Measurements from ENCODE around the gene PEX11A. TPM values are rescaled to one million over a fixed set of nuclear protein-coding genes. Genes with fewer than 3 reads are reported as not detected.

Gene PEX11A
- total and polyA plus RNA-seq, 2 of the 8 experiments (the other 6 are each of a cell fraction or from before 2014, with no cell fraction given), result 2.9 to 3.0 TPM

- H3K27ac ChIP-seq (ENCODE audit: low read depth, low read length), result no peak overlapping the region
- WGBS, 2 experiments (ENCODE audit: extremely low coverage in 1 of 2, insufficient coverage in 1 of 2, insufficient read length in 1 of 2, insufficient replicate concordance in 2 of 2, low coverage in 1 of 2, low lambda C conversion rate in 2 of 2, missing lambda C conversion rate in 1 of 2), result 85% methylated on average over 5 of the region's 5 CpGs; no CpG with 5 or more reads in 1 of the 2 experiments
- CTCF ChIA-PET (ENCODE audit: partially characterized antibody), result interaction anchor here (1.1 to 4.4 kb wide), 5 partner anchors 10 to 103 kb away, joined by 3 to 34 read pairs (median 4); no protein-coding TSS in a partner anchor
- TF ChIP-seq CEBPB (IDR thresholded peaks at IDR 0.05; ENCODE audit: low read depth, low read length) (no peak), SP1 (IDR thresholded peaks at IDR 0.05; ENCODE audit: low read depth, low read length) (no peak), NANOG (IDR thresholded peaks at IDR 0.05; ENCODE audit: insufficient read depth, low read depth, low read length, poor library complexity, severe bottlenecking) (no peak), POLR2AphosphoS5 (IDR thresholded peaks at IDR 0.05; ENCODE audit: low read depth, low read length) (no peak), POU5F1 (IDR thresholded peaks at IDR 0.05; ENCODE audit: low read depth, low read length) (no peak), ASH2L (IDR thresholded peaks at IDR 0.05; ENCODE audit: low read length) (no peak), KDM1A (IDR thresholded peaks at IDR 0.05; ENCODE audit: borderline replicate concordance, low read length) (no peak), ZNF274 (IDR thresholded peaks at IDR 0.05; ENCODE audit: borderline replicate concordance, extremely low read depth, low read length) (no peak), CBX8 (IDR thresholded peaks at IDR 0.05; ENCODE audit: borderline replicate concordance, low read depth, low read length) (no peak), TBP (IDR thresholded peaks at IDR 0.05; ENCODE audit: low read depth, low read length) (no peak), SAP30 (IDR thresholded peaks at IDR 0.05; ENCODE audit: insufficient read depth, insufficient replicate concordance, low read length) (no peak), FOSL1 (IDR thresholded peaks at IDR 0.05; ENCODE audit: insufficient read depth, low read depth, low read length) (no peak), HDAC6 (IDR thresholded peaks at IDR 0.05; ENCODE audit: low read depth, low read length) (no peak)
- TF ChIP-seq, protein P1, sequence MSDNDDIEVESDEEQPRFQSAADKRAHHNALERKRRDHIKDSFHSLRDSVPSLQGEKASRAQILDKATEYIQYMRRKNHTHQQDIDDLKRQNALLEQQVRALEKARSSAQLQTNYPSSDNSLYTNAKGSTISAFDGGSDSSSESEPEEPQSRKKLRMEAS (IDR thresholded peaks at IDR 0.05), result no peak
These were observed 32.8 kb downstream of the PEX11A start for GRCh38 chr15:89657686-89658200.

More at GRCh38 chr15:89657686-89658200, 32.8 kb downstream of the PEX11A start:
- Histone ChIP-seq H3K4ac (replicated peaks; ENCODE audit: insufficient read length, low read depth, low read length) (no peak overlapping the region), H3K79me2 (ENCODE audit: control insufficient read depth in 1 of 2, insufficient read depth in 2 of 2, low read length in 2 of 2) (peaks cover 0 to 8% of the 10 kb centered on the region in 2 experiments; a peak in 2 of 4 replicates), H3K27me3 (replicated peaks in 1 of 4; ENCODE audit: control insufficient read depth in 3 of 4, extremely low read depth in 1 of 4, insufficient read depth in 3 of 4, low read length in 3 of 4) (no peaks in the 10 kb centered on the region; a peak in 1 of 7 replicates), H4K8ac (ENCODE audit: extremely low read depth, insufficient read depth, low read length) (no peak overlapping the region), H3K18ac (ENCODE audit: extremely low read depth, low read length) (no peak overlapping the region), H3K9me3 (ENCODE audit: insufficient read depth in 2 of 2, low read depth in 1 of 2, low read length in 1 of 2) (no peaks in the 10 kb centered on the region), H3K79me1 (ENCODE audit: low read depth, low read length) (peaks cover 5% of the 10 kb centered on the region; the same call in 1 of the 2 replicates), H2AK5ac (ENCODE audit: low read depth, low read length) (no peak overlapping the region), H3K36me3 (ENCODE audit: control insufficient read depth in 2 of 4, insufficient read depth in 4 of 4, low read length in 3 of 4) (no peaks in the 10 kb centered on the region), H2BK5ac (ENCODE audit: low read depth, low read length) (no peak overlapping the region), H3K56ac (replicated peaks; ENCODE audit: insufficient read length, low read depth, low read length) (no peak overlapping the region), H3K4me2 (ENCODE audit: insufficient read depth in 1 of 2, low read depth in 2 of 2, low read length in 2 of 2) (no peak overlapping the region), H4K91ac (replicated peaks; ENCODE audit: insufficient read length, low read length) (no peak overlapping the region), H2AFZ (ENCODE audit: low read length) (no peak overlapping the region), H3K23ac (ENCODE audit: insufficient read length) (no peak overlapping the region), H3K23me2 (ENCODE audit: low read depth, low read length) (peaks cover 5% of the 10 kb centered on the region; the same call in 1 of the 2 replicates), H2BK15ac (ENCODE audit: low read length) (no peak overlapping the region), H3K9ac (replicated peaks in 1 of 4; ENCODE audit: extremely low read depth in 1 of 4, low read depth in 3 of 4, low read length in 3 of 4) (no peak overlapping the region), H3K4me1 (replicated peaks in 1 of 4; ENCODE audit: control insufficient read depth in 3 of 4, insufficient read depth in 4 of 4, low read length in 3 of 4) (peaks cover 0 to 2% (median under 1%) of the 10 kb centered on the region in 4 experiments; a peak in 2 of 7 replicates), H2BK12ac (ENCODE audit: low read depth, low read length) (no peak overlapping the region), H2BK20ac (ENCODE audit: low read length) (no peak overlapping the region), H4K5ac (ENCODE audit: insufficient read length, low read depth, low read length) (no peak overlapping the region), H4K20me1 (replicated peaks in 1 of 2; ENCODE audit: control insufficient read depth in 1 of 2, insufficient read depth in 2 of 2, low read length in 2 of 2) (peaks cover 0 to 3% of the 10 kb centered on the region in 2 experiments), H2BK120ac (replicated peaks; ENCODE audit: low read depth, low read length) (no peak overlapping the region), H3K14ac (ENCODE audit: insufficient read length) (no peak overlapping the region), H3K4me3 (ENCODE audit: extremely low read depth in 1 of 4, insufficient read depth in 2 of 4, low read depth in 3 of 4, low read length in 4 of 4) (no peak overlapping the region)
- POLR2A ChIA-PET (ENCODE audit: partially characterized antibody), result no interaction called here
- FAIRE-seq (no peak), DNase-seq (ENCODE audit: low read depth in 1 of 2, low spot score in 2 of 2) (no peak)
